Daoy (cell line): Measurements from ENCODE around the gene HAX1. TPM values are rescaled to one million over a fixed set of nuclear protein-coding genes. Genes with fewer than 3 reads are reported as not detected.

Experiments
- total RNA-seq: library from RNA; depleted of rRNA; stranded (reverse); fragments of >200 nt; shearing (Covaris generic); gene quantifications from 2 replicates; pipeline ENCODE4 v1.2.3, GENCODE V29; 2014; rRNA removed

HAX1 gene
- total RNA-seq, 1 experiment from 2014 or later = 169 TPM

Other genes starting within 250 kb of the HAX1 start
- not detected in 2 replicates for gene NUP210L, start 117.6 kb upstream of the HAX1 start, total RNA-seq
- 1,219 and 1,519 TPM in 2 replicates for gene TPM3, start 80.5 kb upstream of the HAX1 start, total RNA-seq
- not detected in 2 replicates for gene CFAP141, start 66.3 kb upstream of the HAX1 start, total RNA-seq
- gene UBAP2L, start 51.7 kb upstream of the HAX1 start, total RNA-seq = 98.6 and 105 TPM in 2 replicates
- not detected in 2 replicates for gene AQP10, start 48.5 kb downstream of the HAX1 start, total RNA-seq
- 31.6 and 41.7 TPM in 2 replicates for gene ATP8B2, start 52.9 kb downstream of the HAX1 start, total RNA-seq
- 0.80 and 6.4 TPM in 2 replicates for gene IL6R, start 132.7 kb downstream of the HAX1 start, total RNA-seq
- gene TDRD10, start 229.6 kb downstream of the HAX1 start, total RNA-seq = not detected in 2 replicates
- 0.06 and 0.11 TPM in 2 replicates for gene SHE, start 229.8 kb downstream of the HAX1 start, total RNA-seq